SK-N-SH (cell line): ENCODE measurements around the gene OSBPL10. TPM values are rescaled to one million over a fixed set of nuclear protein-coding genes. Genes with fewer than 3 reads are reported as not detected.
"Not testable (repeated sequence)": the region's sequence is repeated elsewhere in the genome, so short reads cannot be mapped to it uniquely, and the experiment has no call there.

Experiments used
- CTCF ChIA-PET: fragments of 300-600, 350-600 bp; formaldehyde crosslinking; extraction: SDS; loops from one replicate; lab custom pipeline; 2021; lab: Yijun Ruan, JAX
- POLR2A ChIA-PET: fragments of 350-600 bp; sonication (Branson Sonifier 250); formaldehyde crosslinking; extraction: SDS; loops from one replicate; lab custom pipeline; 2020; ENCODE audit warnings: antibody characterized with exemption, inconsistent platforms; lab: Yijun Ruan, JAX
- DNase-seq: peaks from one replicate; pipeline ENCODE4 v3.0.0; 2012
- H2AFZ ChIP-seq: fragments of 200-600 bp; sonication (generic); 2 replicates; pipeline ENCODE4 v1.8.1; 2016; ENCODE audit warnings: antibody characterized with exemption, mild to moderate bottlenecking, low read depth
- H3F3A ChIP-seq: fragments of 200-600 bp; sonication (generic); replicated peaks from 2 replicates; pipeline ENCODE3; 2016; ENCODE audit warnings: antibody characterized with exemption, mild to moderate bottlenecking; ENCODE audit not compliant: insufficient read depth
- H3K27ac ChIP-seq, 2 experiments: fragments of 200-500 bp in 1 of 2; fragments of 200-600 bp in 1 of 2; sonication (Bioruptor generic) in 1 of 2; sonication (generic), shearing (Covaris generic) in 1 of 2; 2 replicates each; pipeline versions ENCODE4 v1.5.1 to v1.6.1; 2014 to 2016; ENCODE audit warnings: low read depth in 2 of 2, inconsistent platforms in 1 of 2, low read length in 1 of 2, mild to moderate bottlenecking in 1 of 2, mixed read lengths in 1 of 2
- H3K27me3 ChIP-seq: fragments of 200-600 bp; sonication (generic), shearing (Covaris generic); 2 replicates; pipeline ENCODE4 v1.6.1; 2016; ENCODE audit warnings: mixed run types; ENCODE audit not compliant: insufficient read depth
- H3K36me3 ChIP-seq, 2 experiments: fragments of 200-500 bp in 1 of 2; fragments of 200-600 bp in 1 of 2; sonication (Bioruptor generic) in 1 of 2; sonication (generic) in 1 of 2; replicated peaks in 1 of 2; 2 replicates each; pipeline versions ENCODE3 to v1.5.1; 2014 to 2016; ENCODE audit warnings: low read length in 1 of 2, mild to moderate bottlenecking in 1 of 2; ENCODE audit not compliant: insufficient read depth in 2 of 2, control insufficient read depth in 1 of 2
- H3K4me1 ChIP-seq, 2 experiments: fragments of 200-500 bp in 1 of 2; fragments of 200-600 bp in 1 of 2; sonication (Bioruptor generic) in 1 of 2; sonication (generic), shearing (Covaris generic) in 1 of 2; 2 replicates each; pipeline versions ENCODE4 v1.5.1 to v1.6.1; 2014 to 2016; ENCODE audit warnings: low read depth in 1 of 2, low read length in 1 of 2, mixed run types in 1 of 2; ENCODE audit not compliant: insufficient read depth in 2 of 2, control insufficient read depth in 1 of 2
- H3K4me2 ChIP-seq: fragments of 200-600 bp; sonication (generic), shearing (Covaris generic); 2 replicates; pipeline ENCODE4 v1.6.1; 2017; ENCODE audit warnings: mixed run types
- H3K4me3 ChIP-seq, 2 experiments: fragments of 200-500 bp in 1 of 2; fragments of 200-600 bp in 1 of 2; sonication (Bioruptor generic) in 1 of 2; sonication (generic), shearing (Covaris generic) in 1 of 2; 2 replicates each; pipeline versions ENCODE4 v1.5.1 to v1.8.1; 2014 to 2016; ENCODE audit warnings: low read depth in 2 of 2, inconsistent platforms in 1 of 2, low read length in 1 of 2, mild to moderate bottlenecking in 1 of 2, mixed read lengths in 1 of 2, moderate library complexity in 1 of 2
- H3K79me2 ChIP-seq: fragments of 200-600 bp; sonication (generic); 2 replicates; pipeline ENCODE4 v1.8.1; 2017; ENCODE audit warnings: mild to moderate bottlenecking; ENCODE audit not compliant: insufficient read depth
- H3K9ac ChIP-seq: fragments of 200-600 bp; sonication (generic); 2 replicates; pipeline ENCODE4 v1.6.1; 2017; ENCODE audit warnings: mixed run types
- H3K9me2 ChIP-seq: fragments of 200-600 bp; sonication (generic); 2 replicates; pipeline ENCODE4 v1.6.1; 2017; ENCODE audit warnings: mixed run types
- H3K9me3 ChIP-seq: fragments of 200-600 bp; sonication (generic); 2 replicates; pipeline ENCODE4 v1.6.1; 2017; ENCODE audit warnings: mixed run types, mild to moderate bottlenecking, moderate library complexity
- H4K20me1 ChIP-seq: fragments of 200-600 bp; sonication (generic); 2 replicates; pipeline ENCODE4 v1.6.1; 2017; ENCODE audit warnings: mild to moderate bottlenecking, mixed run types; ENCODE audit not compliant: insufficient read depth
- EZH2phosphoT487 ChIP-seq: fragments of 200-600 bp; sonication (generic); IDR thresholded peaks from 2 replicates; pipeline ENCODE4 v1.6.1; 2017; ENCODE audit warnings: low read depth, mixed run types, mild to moderate bottlenecking, antibody characterized with exemption, moderate library complexity, borderline replicate concordance
- FOXJ3 ChIP-seq: sonication (generic); formaldehyde crosslinking; IDR thresholded peaks from 2 replicates; pipeline ENCODE4 v1.5.1; 2020; ENCODE audit warnings: mild to moderate bottlenecking, missing genetic modification reagents
- MXI1 ChIP-seq: IDR thresholded peaks from 2 replicates; pipeline ENCODE4 v1.6.1; 2012; ENCODE audit warnings: mild to moderate bottlenecking, low read depth, low read length, improper control_type of control experiment
- NFIC ChIP-seq: IDR thresholded peaks from 2 replicates; pipeline ENCODE4 v1.4.0; 2012; ENCODE audit warnings: borderline replicate concordance
- NRF1 ChIP-seq: IDR thresholded peaks from 2 replicates; pipeline ENCODE4 v1.6.1; 2012; ENCODE audit warnings: low read depth, mild to moderate bottlenecking, low read length
- RAD21 ChIP-seq: IDR thresholded peaks from 2 replicates; pipeline ENCODE4 v1.6.1; 2012; ENCODE audit warnings: mild to moderate bottlenecking, low read length
- RCOR1 ChIP-seq: fragments of 150-350 bp; IDR thresholded peaks from 2 replicates; pipeline ENCODE4 v1.6.1; 2017; ENCODE audit warnings: antibody characterized with exemption, low read length
- SIN3A ChIP-seq: IDR thresholded peaks from 2 replicates; pipeline ENCODE4 v1.6.1; 2012; ENCODE audit warnings: low read depth, mild to moderate bottlenecking, low read length, moderate library complexity, borderline replicate concordance
- TAF1 ChIP-seq: IDR thresholded peaks from 2 replicates; pipeline ENCODE4 v1.6.1; 2012; ENCODE audit warnings: low read depth, mild to moderate bottlenecking, low read length, moderate library complexity, borderline replicate concordance
- USF1 ChIP-seq: IDR thresholded peaks from 2 replicates; pipeline ENCODE4 v1.4.0; 2012; ENCODE audit warnings: low read depth, borderline replicate concordance
- USF2 ChIP-seq: fragments of 150-350 bp; IDR thresholded peaks from 2 replicates; pipeline ENCODE4 v1.6.1; 2017; ENCODE audit warnings: antibody characterized with exemption, low read length, low read depth, borderline replicate concordance
- ZBTB33 ChIP-seq: IDR thresholded peaks from 2 replicates; pipeline ENCODE4 v1.4.0; 2012; ENCODE audit warnings: low read depth, borderline replicate concordance
- WGBS: methylation state at CpG from one replicate; pipeline ENCODE4 v1.1.6; 2017; ENCODE audit warnings: low lambda C conversion rate; 5-methylcytosine and 5-hydroxymethylcytosine counted together
- polyA plus RNA-seq, 3 experiments: library from polyadenylated mRNA; depleted of rRNA; stranded (reverse); fragments of >200 nt; gene quantifications; 2 replicates each; pipeline ENCODE4 v1.2.3, GENCODE V29; 2012
- TF ChIP-seq, protein P1 (sequence below): IDR thresholded peaks from 2 replicates; pipeline ENCODE4 v1.6.1; 2012; ENCODE audit warnings: mild to moderate bottlenecking, low read depth, low read length, moderate library complexity
- TF ChIP-seq, protein P2 (sequence below): IDR thresholded peaks from 2 replicates; pipeline ENCODE4 v1.4.0; 2012; ENCODE audit warnings: low read depth

Gene OSBPL10
- polyA plus RNA-seq, 1 of the 3 experiments (the other 2 are of a cell fraction): 0.12 TPM

GRCh38 chr3:32015638-32016037, 34.6 kb upstream of the OSBPL10 start:
- H3K4me3 ChIP-seq, H3F3A ChIP-seq, H3K9me2 ChIP-seq, H3K4me1 ChIP-seq, CTCF ChIA-PET, H3K36me3 ChIP-seq, H3K27ac ChIP-seq, DNase-seq, H3K4me2 ChIP-seq, H3K9ac ChIP-seq, H2AFZ ChIP-seq, H3K79me2 ChIP-seq, H3K27me3 ChIP-seq, H4K20me1 ChIP-seq, H3K9me3 ChIP-seq, POLR2A ChIA-PET: not testable (repeated sequence)
- WGBS: 38% methylated on average over 3 of the region's 3 CpGs

- H3K9me2 ChIP-seq, H3K9ac ChIP-seq, H3K36me3 ChIP-seq, H3K27ac ChIP-seq, H3F3A ChIP-seq, H3K4me2 ChIP-seq, DNase-seq, H3K9me3 ChIP-seq, POLR2A ChIA-PET, H3K4me3 ChIP-seq, H3K27me3 ChIP-seq, H2AFZ ChIP-seq, H4K20me1 ChIP-seq, H3K4me1 ChIP-seq, H3K79me2 ChIP-seq: not testable (repeated sequence)
- CTCF ChIA-PET: interaction anchor here (1.9 kb wide), 1 partner anchor 133 kb away, joined by 8 read pairs; no protein-coding TSS in a partner anchor
- WGBS: 53% methylated on average over 5 of the region's 7 CpGs
These were observed 29.6 kb upstream of the OSBPL10 start for GRCh38 chr3:32010699-32011098.

DNA sequence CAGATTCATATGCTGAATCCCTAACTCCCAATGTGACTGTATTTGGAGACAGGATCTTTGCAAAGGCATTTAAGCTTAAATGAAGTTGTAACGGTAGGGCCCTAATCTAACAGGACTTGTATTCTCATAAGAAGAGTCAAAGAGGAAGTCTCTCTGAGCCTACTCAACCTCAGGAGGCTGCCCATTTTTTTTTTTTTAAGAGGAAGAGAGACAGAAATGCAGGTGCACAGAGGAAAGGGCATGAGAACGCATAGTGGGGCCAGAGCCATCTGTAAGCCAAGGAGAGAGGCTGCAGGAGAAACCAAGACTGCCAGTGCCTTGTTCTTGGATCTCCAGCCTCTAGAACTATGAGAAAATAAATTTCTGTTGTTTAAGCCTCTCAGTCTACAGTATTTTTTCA, 28.9 kb upstream of the OSBPL10 start:
- Histone ChIP-seq H3K9me2 (no peaks in the 10 kb centered on the region), H3K36me3 (no peaks in the 10 kb centered on the region), H3K9ac (no peak overlapping the region), H3K4me2 (no peak overlapping the region), H2AFZ (no peak overlapping the region), H3K4me1 (no peaks in the 10 kb centered on the region), H3K27me3 (no peaks in the 10 kb centered on the region), H3K27ac (no peak overlapping the region), H3K4me3 (no peak overlapping the region), H3K9me3 (no peaks in the 10 kb centered on the region), H4K20me1 (no peaks in the 10 kb centered on the region), H3F3A (no peaks in the 10 kb centered on the region), H3K79me2 (no peaks in the 10 kb centered on the region)
- WGBS: 50% methylated on average over 2 of the region's 2 CpGs
- no peak for DNase-seq
- ChIA-PET POLR2A (no interaction called here), CTCF (interaction anchor here (1.9 to 2.1 kb wide), 2 partner anchors 9 to 134 kb away, joined by 8 to 10 read pairs; no protein-coding TSS in a partner anchor)
- TF ChIP-seq RAD21 (no peak), TAF1 (no peak), USF2 (no peak), NRF1 (no peak), MXI1 (no peak), RCOR1 (no peak), NFIC (no peak), ZBTB33 (no peak), EZH2phosphoT487 (no peak), USF1 (no peak), SIN3A (no peak), FOXJ3 (CRISPR knock-in tag) (no peak)
- TF ChIP-seq, protein P1, sequence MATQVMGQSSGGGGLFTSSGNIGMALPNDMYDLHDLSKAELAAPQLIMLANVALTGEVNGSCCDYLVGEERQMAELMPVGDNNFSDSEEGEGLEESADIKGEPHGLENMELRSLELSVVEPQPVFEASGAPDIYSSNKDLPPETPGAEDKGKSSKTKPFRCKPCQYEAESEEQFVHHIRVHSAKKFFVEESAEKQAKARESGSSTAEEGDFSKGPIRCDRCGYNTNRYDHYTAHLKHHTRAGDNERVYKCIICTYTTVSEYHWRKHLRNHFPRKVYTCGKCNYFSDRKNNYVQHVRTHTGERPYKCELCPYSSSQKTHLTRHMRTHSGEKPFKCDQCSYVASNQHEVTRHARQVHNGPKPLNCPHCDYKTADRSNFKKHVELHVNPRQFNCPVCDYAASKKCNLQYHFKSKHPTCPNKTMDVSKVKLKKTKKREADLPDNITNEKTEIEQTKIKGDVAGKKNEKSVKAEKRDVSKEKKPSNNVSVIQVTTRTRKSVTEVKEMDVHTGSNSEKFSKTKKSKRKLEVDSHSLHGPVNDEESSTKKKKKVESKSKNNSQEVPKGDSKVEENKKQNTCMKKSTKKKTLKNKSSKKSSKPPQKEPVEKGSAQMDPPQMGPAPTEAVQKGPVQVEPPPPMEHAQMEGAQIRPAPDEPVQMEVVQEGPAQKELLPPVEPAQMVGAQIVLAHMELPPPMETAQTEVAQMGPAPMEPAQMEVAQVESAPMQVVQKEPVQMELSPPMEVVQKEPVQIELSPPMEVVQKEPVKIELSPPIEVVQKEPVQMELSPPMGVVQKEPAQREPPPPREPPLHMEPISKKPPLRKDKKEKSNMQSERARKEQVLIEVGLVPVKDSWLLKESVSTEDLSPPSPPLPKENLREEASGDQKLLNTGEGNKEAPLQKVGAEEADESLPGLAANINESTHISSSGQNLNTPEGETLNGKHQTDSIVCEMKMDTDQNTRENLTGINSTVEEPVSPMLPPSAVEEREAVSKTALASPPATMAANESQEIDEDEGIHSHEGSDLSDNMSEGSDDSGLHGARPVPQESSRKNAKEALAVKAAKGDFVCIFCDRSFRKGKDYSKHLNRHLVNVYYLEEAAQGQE: no peak
- TF ChIP-seq, protein P2, sequence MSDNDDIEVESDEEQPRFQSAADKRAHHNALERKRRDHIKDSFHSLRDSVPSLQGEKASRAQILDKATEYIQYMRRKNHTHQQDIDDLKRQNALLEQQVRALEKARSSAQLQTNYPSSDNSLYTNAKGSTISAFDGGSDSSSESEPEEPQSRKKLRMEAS: no peak
